WI38 (cell line): ENCODE results near the gene EPAS1.

Source experiments
- H3K4me3 ChIP-seq: 2 replicates; pipeline ENCODE4 v1.5.1; 2011; ENCODE audit warnings: low read depth, mild to moderate bottlenecking, control low read depth, low read length
- CTCF ChIP-seq: IDR thresholded peaks from 2 replicates; pipeline ENCODE4 v1.5.1; 2012; ENCODE audit warnings: low read depth, mild to moderate bottlenecking, control low read depth, low read length

The EPAS1 gene

DNA sequence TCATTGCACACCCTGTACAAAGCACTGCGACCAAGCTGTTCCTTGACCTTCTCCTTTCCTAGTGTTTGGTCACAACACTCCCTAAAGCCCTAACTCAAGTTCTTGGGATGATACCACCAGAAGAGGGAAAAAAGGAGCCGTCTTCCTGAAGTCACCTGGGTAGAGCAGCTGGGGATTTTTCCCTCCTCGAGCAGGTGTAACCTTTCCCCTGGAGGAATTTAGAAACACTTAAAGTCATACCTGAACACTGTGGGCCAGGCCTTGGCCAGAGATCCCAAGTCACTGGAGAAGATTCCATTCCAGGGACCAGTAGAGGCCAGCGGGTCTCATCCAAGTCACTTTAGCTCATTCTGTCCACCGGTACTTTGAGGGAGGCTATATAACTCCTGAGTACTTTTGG is 13.2 kb downstream of the EPAS1 start:
- TF ChIP-seq CTCF: no peak
- no peak overlapping the region for H3K4me3 ChIP-seq

- no peak for TF ChIP-seq CTCF
- no peak overlapping the region for H3K4me3 ChIP-seq
Measured at GRCh38 chr2:46311651-46312223, 14.5 kb downstream of the EPAS1 start.

DNA sequence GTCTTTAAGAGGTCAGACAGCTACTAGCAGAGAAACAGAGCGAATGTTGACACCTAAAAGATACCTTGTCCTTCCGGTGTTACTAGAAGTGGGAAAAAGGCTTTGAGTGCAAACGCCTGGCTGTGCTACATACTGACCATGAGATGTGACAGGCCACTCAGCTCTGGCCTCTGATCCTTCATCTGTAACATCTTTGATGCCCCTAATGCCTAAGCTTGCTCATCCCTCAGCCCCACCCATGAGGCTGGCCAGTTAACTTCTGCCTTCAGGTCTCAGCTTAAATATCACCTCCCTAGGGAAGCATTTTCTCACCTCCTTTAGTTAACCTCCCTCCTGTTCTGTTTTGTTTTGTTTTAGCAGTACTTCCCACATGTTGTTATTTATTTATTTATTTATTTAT is 15.9 kb downstream of the EPAS1 start:
- no peak overlapping the region for H3K4me3 ChIP-seq
- no peak for TF ChIP-seq CTCF

- H3K4me3 ChIP-seq: peak overlapping the region; percentile 23; the same call in 1 of the 2 replicates
- TF ChIP-seq CTCF: no peak
Measured at GRCh38 chr2:46314065-46314835, 17.0 kb downstream of the EPAS1 start.

- TF ChIP-seq CTCF: no peak
- peak overlapping the region; percentile 23 for H3K4me3 ChIP-seq
Measured at GRCh38 chr2:46315103-46315890, 18.1 kb downstream of the EPAS1 start.

GRCh38 chr2:46317094-46317486 is 19.9 kb downstream of the EPAS1 start:
- no peak for TF ChIP-seq CTCF
- no peak overlapping the region for H3K4me3 ChIP-seq
